ENCODE results near the gene GPR137B.

Gene GPR137B

GRCh38 chr1:236099355-236099974 lies 42.9 kb upstream of the GPR137B start:
- Histone ChIP-seq H3K4me1 (peaks cover 3% of the 10 kb centered on the region), H3K36me3 (no peaks in the 10 kb centered on the region), H3K9me3 (no peaks in the 10 kb centered on the region; the same call in 1 of the 2 replicates), H3K4me3 (ENCODE audit: low read depth, low read length) (no peak overlapping the region), H3K27me3 (no peaks in the 10 kb centered on the region)
- peak; percentile 47 for DNase-seq
- no peak for TF ChIP-seq CTCF (IDR thresholded peaks at IDR 0.05; ENCODE audit: low read depth, low read length)

- H3K9me3 ChIP-seq: no peaks in the 10 kb centered on the region; the same call in 1 of the 2 replicates
- TF ChIP-seq CTCF (IDR thresholded peaks at IDR 0.05; ENCODE audit: low read depth, low read length): no peak
- no peak for DNase-seq
- no peaks in the 10 kb centered on the region for H3K27me3 ChIP-seq
- H3K4me3 ChIP-seq (ENCODE audit: low read depth, low read length): no peak overlapping the region
- H3K4me1 ChIP-seq: peaks cover 3% of the 10 kb centered on the region
- no peaks in the 10 kb centered on the region for H3K36me3 ChIP-seq
Measured at GRCh38 chr1:236100799-236101198, 41.5 kb upstream of the GPR137B start.

- Histone ChIP-seq H3K9me3 (no peaks in the 10 kb centered on the region; the same call in 1 of the 2 replicates), H3K4me3 (ENCODE audit: low read depth, low read length) (no peak overlapping the region), H3K27me3 (no peaks in the 10 kb centered on the region), H3K36me3 (no peaks in the 10 kb centered on the region), H3K4me1 (peaks cover 3% of the 10 kb centered on the region)
- no peak for DNase-seq
- TF ChIP-seq CTCF (IDR thresholded peaks at IDR 0.05; ENCODE audit: low read depth, low read length): no peak
Measured at GRCh38 chr1:236101233-236102200, 40.8 kb upstream of the GPR137B start.

GRCh38 chr1:236102611-236103010 lies 39.7 kb upstream of the GPR137B start:
- TF ChIP-seq CTCF (IDR thresholded peaks at IDR 0.05; ENCODE audit: low read depth, low read length): no peak
- no peak for DNase-seq
- peaks cover 3% of the 10 kb centered on the region; the same call in 1 of the 2 replicates for H3K4me1 ChIP-seq
- H3K27me3 ChIP-seq: no peaks in the 10 kb centered on the region
- no peaks in the 10 kb centered on the region; the same call in 1 of the 2 replicates for H3K9me3 ChIP-seq
- no peaks in the 10 kb centered on the region for H3K36me3 ChIP-seq
- no peak overlapping the region for H3K4me3 ChIP-seq (ENCODE audit: low read depth, low read length)

GRCh38 chr1:236103059-236103458 lies 39.3 kb upstream of the GPR137B start:
- Histone ChIP-seq H3K4me3 (ENCODE audit: low read depth, low read length) (no peak overlapping the region; the same call in 1 of the 2 replicates), H3K36me3 (no peaks in the 10 kb centered on the region), H3K27me3 (no peaks in the 10 kb centered on the region), H3K4me1 (peaks cover 3% of the 10 kb centered on the region; the same call in 1 of the 2 replicates), H3K9me3 (no peaks in the 10 kb centered on the region; the same call in 1 of the 2 replicates)
- no peak for TF ChIP-seq CTCF (IDR thresholded peaks at IDR 0.05; ENCODE audit: low read depth, low read length)
- no peak for DNase-seq

Measured in BE2C (cell line).